ENCODE results near the gene ACVR1C.
"Not testable (repeated sequence)": the region's sequence is repeated elsewhere in the genome, so short reads cannot be mapped to it uniquely, and the experiment has no call there.

ACVR1C gene

DNA sequence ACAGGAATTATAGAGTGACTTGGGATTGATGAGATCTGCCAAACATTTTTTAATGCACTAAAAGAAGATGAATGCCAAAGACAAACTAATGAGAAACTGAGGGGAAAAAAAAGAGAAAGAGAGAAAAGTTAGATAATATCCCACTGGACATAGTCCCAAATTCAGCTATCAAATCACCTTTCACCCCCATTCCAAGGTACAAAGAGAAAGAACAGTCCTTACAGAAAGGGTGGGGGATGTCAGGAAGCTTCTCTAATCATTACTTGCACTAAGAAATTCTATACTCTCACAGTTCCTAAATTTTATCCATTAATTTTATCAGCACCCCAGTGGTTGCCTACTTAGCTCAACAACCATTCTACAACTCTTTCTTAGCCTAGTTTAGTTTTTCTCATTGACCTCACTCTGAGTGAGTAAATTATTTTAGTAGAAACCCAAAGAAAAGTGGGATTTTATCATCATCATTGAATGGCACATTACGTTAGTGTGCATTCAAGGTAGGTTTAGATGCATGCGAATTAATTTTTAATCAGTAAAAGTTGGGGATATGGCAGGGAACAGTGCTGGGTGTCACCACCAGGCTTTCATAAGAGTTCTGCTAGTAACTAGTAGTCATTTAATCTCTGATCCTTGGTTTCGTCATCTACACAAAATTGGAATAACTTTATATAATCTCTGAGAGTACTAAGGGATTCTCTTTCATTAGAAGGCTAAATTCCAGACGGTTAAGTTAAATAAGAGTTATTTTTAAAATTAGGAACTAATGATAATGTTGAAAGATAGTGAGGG lies 99.5 kb downstream of the ACVR1C start:
- no peak overlapping the region for H4K91ac ChIP-seq (ENCODE audit: low read depth, low read length)
- no peak overlapping the region for H2BK120ac ChIP-seq (ENCODE audit: insufficient read depth, low read length, poor library complexity)
- no peak for DNase-seq
- no peak overlapping the region for H3K9ac ChIP-seq (ENCODE audit: low read length)
- WGBS (ENCODE audit: extremely low coverage, insufficient coverage, insufficient read length) = 100% methylated on average over 1 of the region's 4 CpGs
- no peak overlapping the region for H3K18ac ChIP-seq (ENCODE audit: low read length)
- H2BK12ac ChIP-seq (ENCODE audit: low read length) = no peak overlapping the region
- no peaks in the 10 kb centered on the region for H3K79me2 ChIP-seq (ENCODE audit: control insufficient read depth, insufficient read depth, low read length, poor library complexity)
- no peak overlapping the region for H2AFZ ChIP-seq (ENCODE audit: insufficient read depth, low read length, poor library complexity)
- no peaks in the 10 kb centered on the region for H3K9me3 ChIP-seq (ENCODE audit: insufficient read depth, low read depth, low read length)
- no peak overlapping the region for H2BK5ac ChIP-seq (ENCODE audit: low read depth, low read length, poor library complexity)
- no peaks in the 10 kb centered on the region for H3K4me1 ChIP-seq (ENCODE audit: control insufficient read depth in 1 of 2, insufficient read depth in 2 of 2, low read length in 2 of 2)
- H4K8ac ChIP-seq (ENCODE audit: low read depth, low read length) = no peak overlapping the region
- no peak overlapping the region for H3K14ac ChIP-seq (ENCODE audit: low read length)
- H3K27ac ChIP-seq (ENCODE audit: low read depth, low read length) = no peak overlapping the region
- no peak overlapping the region for H3K4me3 ChIP-seq (ENCODE audit: low read depth, low read length)
- no peak overlapping the region for H3K23ac ChIP-seq (ENCODE audit: low read length)
- no peaks in the 10 kb centered on the region for H3K27me3 ChIP-seq (ENCODE audit: insufficient read depth, low read length)
- H2AK5ac ChIP-seq (ENCODE audit: low read length) = no peak overlapping the region
- H3K79me1 ChIP-seq (ENCODE audit: low read length) = no peaks in the 10 kb centered on the region
- no peak overlapping the region for H3K4me2 ChIP-seq (ENCODE audit: low read length)
- H4K12ac ChIP-seq (ENCODE audit: low read depth, low read length) = no peak overlapping the region
- H3K4ac ChIP-seq (ENCODE audit: low read depth, low read length) = no peak overlapping the region
- no peaks in the 10 kb centered on the region for H3K36me3 ChIP-seq (ENCODE audit: control insufficient read depth in 1 of 2, insufficient read depth in 2 of 2, low read length in 2 of 2)

GRCh38 chr2:157526070-157526469 lies 102.6 kb downstream of the ACVR1C start:
- Histone ChIP-seq H2AK5ac (ENCODE audit: low read length) (no peak overlapping the region), H3K18ac (ENCODE audit: low read length) (no peak overlapping the region), H3K27ac (ENCODE audit: low read depth, low read length) (no peak overlapping the region), H3K23ac (ENCODE audit: low read length) (no peak overlapping the region), H2BK12ac (ENCODE audit: low read length) (no peak overlapping the region), H4K91ac (ENCODE audit: low read depth, low read length) (no peak overlapping the region), H3K9me3 (ENCODE audit: insufficient read depth, low read depth, low read length) (no peaks in the 10 kb centered on the region), H4K8ac (ENCODE audit: low read depth, low read length) (no peak overlapping the region), H2AFZ (ENCODE audit: insufficient read depth, low read length, poor library complexity) (no peak overlapping the region), H3K4me2 (ENCODE audit: low read length) (no peak overlapping the region), H3K36me3 (ENCODE audit: control insufficient read depth in 1 of 2, insufficient read depth in 2 of 2, low read length in 2 of 2) (no peaks in the 10 kb centered on the region), H3K4ac (ENCODE audit: low read depth, low read length) (no peak overlapping the region), H3K27me3 (ENCODE audit: insufficient read depth, low read length) (no peaks in the 10 kb centered on the region), H3K4me1 (ENCODE audit: control insufficient read depth in 1 of 2, insufficient read depth in 2 of 2, low read length in 2 of 2) (no peaks in the 10 kb centered on the region), H3K79me2 (ENCODE audit: control insufficient read depth, insufficient read depth, low read length, poor library complexity) (no peaks in the 10 kb centered on the region), H2BK120ac (ENCODE audit: insufficient read depth, low read length, poor library complexity) (no peak overlapping the region), H2BK5ac (ENCODE audit: low read depth, low read length, poor library complexity) (no peak overlapping the region), H4K12ac (ENCODE audit: low read depth, low read length) (no peak overlapping the region), H3K79me1 (ENCODE audit: low read length) (no peaks in the 10 kb centered on the region), H3K14ac (ENCODE audit: low read length) (no peak overlapping the region), H3K4me3 (ENCODE audit: low read depth, low read length) (no peak overlapping the region), H3K9ac (ENCODE audit: low read length) (no peak overlapping the region)
- no CpG with 5 or more reads among the region's 2 CpGs for WGBS (ENCODE audit: extremely low coverage, insufficient coverage, insufficient read length)
- no peak for DNase-seq

DNA sequence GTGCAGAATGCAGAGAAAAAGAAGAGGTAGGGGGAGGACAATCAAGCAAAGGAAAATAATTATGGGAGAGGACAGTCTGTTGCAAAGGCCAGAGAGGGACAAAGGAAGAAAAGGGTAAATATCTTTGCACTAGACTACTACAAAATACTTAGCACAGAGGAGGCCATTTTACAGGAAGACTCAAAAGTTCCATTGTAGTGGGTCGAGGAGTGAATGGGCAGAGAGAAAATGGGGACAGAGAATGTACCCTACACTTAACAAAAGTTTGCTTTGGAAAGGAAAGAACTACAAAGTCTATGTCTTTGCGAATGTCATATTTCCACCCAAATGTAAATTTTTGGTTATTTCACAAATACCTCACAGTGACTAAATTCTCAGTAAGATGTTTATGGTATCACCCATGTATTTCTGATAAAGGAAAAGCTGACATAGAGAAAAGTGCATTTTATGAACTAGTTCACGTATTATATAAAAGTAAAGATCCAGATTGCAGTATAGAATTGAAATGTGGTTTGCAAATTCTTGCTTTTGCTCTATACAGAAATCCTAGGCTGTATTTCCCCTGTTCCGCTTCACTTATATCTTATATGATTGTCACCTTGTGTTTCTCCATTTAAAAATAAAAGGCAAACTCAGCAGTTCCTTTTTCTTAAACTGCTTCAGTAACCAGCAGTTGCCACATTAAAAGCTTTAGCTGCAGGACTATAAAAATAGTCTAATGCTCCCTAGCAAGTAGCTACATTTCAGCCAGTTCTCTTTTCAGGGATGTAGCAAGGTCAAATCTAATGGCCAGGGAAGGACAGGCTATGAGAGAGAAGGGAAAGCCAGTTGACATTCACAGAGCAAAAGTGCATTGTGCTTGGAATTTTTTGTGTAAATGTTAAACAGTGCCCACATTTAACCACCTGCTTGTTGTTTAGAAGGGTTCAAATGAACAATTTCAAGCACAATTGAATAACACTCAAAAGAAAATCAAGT lies 105.1 kb downstream of the ACVR1C start:
- no peaks in the 10 kb centered on the region for H3K9me3 ChIP-seq (ENCODE audit: insufficient read depth, low read depth, low read length)
- H3K27ac ChIP-seq (ENCODE audit: low read depth, low read length) = no peak overlapping the region
- H3K9ac ChIP-seq (ENCODE audit: low read length) = no peak overlapping the region
- WGBS (ENCODE audit: extremely low coverage, insufficient coverage, insufficient read length) = no CpG with 5 or more reads among the region's 4 CpGs
- no peak overlapping the region for H2BK120ac ChIP-seq (ENCODE audit: insufficient read depth, low read length, poor library complexity)
- no peaks in the 10 kb centered on the region for H3K36me3 ChIP-seq (ENCODE audit: control insufficient read depth in 1 of 2, insufficient read depth in 2 of 2, low read length in 2 of 2)
- no peak overlapping the region for H3K4me3 ChIP-seq (ENCODE audit: low read depth, low read length)
- H3K4me2 ChIP-seq (ENCODE audit: low read length) = no peak overlapping the region
- no peak overlapping the region for H3K14ac ChIP-seq (ENCODE audit: low read length)
- no peak overlapping the region for H2BK12ac ChIP-seq (ENCODE audit: low read length)
- no peaks in the 10 kb centered on the region for H3K4me1 ChIP-seq (ENCODE audit: control insufficient read depth in 1 of 2, insufficient read depth in 2 of 2, low read length in 2 of 2)
- no peak overlapping the region for H2BK5ac ChIP-seq (ENCODE audit: low read depth, low read length, poor library complexity)
- H3K27me3 ChIP-seq (ENCODE audit: insufficient read depth, low read length) = no peaks in the 10 kb centered on the region
- DNase-seq = no peak
- H4K91ac ChIP-seq (ENCODE audit: low read depth, low read length) = no peak overlapping the region
- no peak overlapping the region for H3K18ac ChIP-seq (ENCODE audit: low read length)
- H3K79me1 ChIP-seq (ENCODE audit: low read length) = no peaks in the 10 kb centered on the region
- H3K79me2 ChIP-seq (ENCODE audit: control insufficient read depth, insufficient read depth, low read length, poor library complexity) = no peaks in the 10 kb centered on the region
- H2AK5ac ChIP-seq (ENCODE audit: low read length) = no peak overlapping the region
- H4K8ac ChIP-seq (ENCODE audit: low read depth, low read length) = no peak overlapping the region
- H3K23ac ChIP-seq (ENCODE audit: low read length) = no peak overlapping the region
- H3K4ac ChIP-seq (ENCODE audit: low read depth, low read length) = no peak overlapping the region
- H4K12ac ChIP-seq (ENCODE audit: low read depth, low read length) = no peak overlapping the region
- H2AFZ ChIP-seq (ENCODE audit: insufficient read depth, low read length, poor library complexity) = no peak overlapping the region

DNA sequence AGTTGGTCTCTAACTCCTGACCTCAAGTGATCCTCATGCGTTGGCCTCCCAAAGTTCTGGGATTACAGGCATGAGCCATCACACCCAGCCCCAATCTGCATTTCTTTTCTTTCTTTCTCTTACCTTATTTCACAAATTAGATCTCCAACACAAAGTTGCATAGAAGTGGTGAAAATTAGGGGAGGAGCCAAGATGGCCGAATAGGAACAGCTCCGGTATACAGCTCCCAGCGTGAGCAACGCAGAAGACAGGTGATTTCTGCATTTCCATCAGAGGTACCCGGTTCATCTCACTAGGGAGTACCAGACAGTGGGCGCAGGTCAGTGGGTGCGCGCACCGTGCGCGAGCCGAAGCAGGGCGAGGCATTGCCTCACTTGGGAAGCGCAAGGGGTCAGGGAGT lies 113.7 kb downstream of the ACVR1C start:
- not testable (repeated sequence) for H3K4me3 ChIP-seq (ENCODE audit: low read depth, low read length); H3K27me3 ChIP-seq (ENCODE audit: insufficient read depth, low read length); H3K79me2 ChIP-seq (ENCODE audit: control insufficient read depth, insufficient read depth, low read length, poor library complexity)

More for the DNA sequence above, 113.7 kb downstream of the ACVR1C start:
- H3K27ac ChIP-seq (ENCODE audit: low read depth, low read length); H3K9me3 ChIP-seq (ENCODE audit: insufficient read depth, low read depth, low read length); H4K91ac ChIP-seq (ENCODE audit: low read depth, low read length); H2BK5ac ChIP-seq (ENCODE audit: low read depth, low read length, poor library complexity); H3K4me2 ChIP-seq (ENCODE audit: low read length); H3K9ac ChIP-seq (ENCODE audit: low read length); H3K4ac ChIP-seq (ENCODE audit: low read depth, low read length); H2AFZ ChIP-seq (ENCODE audit: insufficient read depth, low read length, poor library complexity); H3K79me1 ChIP-seq (ENCODE audit: low read length); H3K36me3 ChIP-seq (ENCODE audit: control insufficient read depth in 1 of 2, insufficient read depth in 2 of 2, low read length in 2 of 2); H3K4me1 ChIP-seq (ENCODE audit: control insufficient read depth in 1 of 2, insufficient read depth in 2 of 2, low read length in 2 of 2); H2BK120ac ChIP-seq (ENCODE audit: insufficient read depth, low read length, poor library complexity); H3K23ac ChIP-seq (ENCODE audit: low read length); H3K14ac ChIP-seq (ENCODE audit: low read length); H3K18ac ChIP-seq (ENCODE audit: low read length); H2AK5ac ChIP-seq (ENCODE audit: low read length); H4K8ac ChIP-seq (ENCODE audit: low read depth, low read length); H4K12ac ChIP-seq (ENCODE audit: low read depth, low read length); H2BK12ac ChIP-seq (ENCODE audit: low read length); DNase-seq: not testable (repeated sequence)
- WGBS (ENCODE audit: extremely low coverage, insufficient coverage, insufficient read length) = no CpG with 5 or more reads among the region's 15 CpGs

Data from trophoblast cell (in vitro differentiated cells and primary cell).